RPMI8226 (cell line): ENCODE results near the gene SLC38A1.
"Not testable (repeated sequence)": the region's sequence is repeated elsewhere in the genome, so short reads cannot be mapped to it uniquely, and the experiment has no call there.

Experiments used
- DNase-seq: peaks from one replicate; pipeline ENCODE4 v3.0.0-alpha.2; 2015

Gene SLC38A1

GRCh38 chr12:46268583-46269428 lies at the start of gene SLC38A1:
SLC38A1 (minus strand) TSS chr12:46269043; CDS start chr12:46239800, 29,243 bp downstream.
- DNase-seq, result peak; percentile 92

GRCh38 chr12:46318037-46318436 lies 49.2 kb upstream of the SLC38A1 start:
- no peak for DNase-seq

DNA sequence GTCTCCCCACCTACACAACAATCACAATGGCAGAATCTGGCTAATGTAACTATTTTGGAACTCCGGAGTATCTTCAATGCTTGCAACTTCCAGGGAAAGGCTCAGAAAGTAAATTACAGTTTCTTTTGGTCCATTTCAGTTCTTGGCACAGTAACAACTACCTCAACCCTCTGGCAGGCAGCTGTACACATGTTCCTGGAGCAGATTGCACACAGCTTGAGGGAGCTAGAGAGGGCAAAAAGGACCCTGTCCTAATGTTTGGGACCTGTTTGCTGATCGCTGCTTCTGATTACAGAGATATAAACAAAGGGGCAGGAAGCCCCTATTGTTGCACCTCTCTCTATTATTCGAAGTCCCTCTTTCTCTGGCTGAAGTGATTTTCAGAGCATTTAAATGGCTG lies 35.2 kb upstream of the SLC38A1 start:
- DNase-seq, result no peak

DNA sequence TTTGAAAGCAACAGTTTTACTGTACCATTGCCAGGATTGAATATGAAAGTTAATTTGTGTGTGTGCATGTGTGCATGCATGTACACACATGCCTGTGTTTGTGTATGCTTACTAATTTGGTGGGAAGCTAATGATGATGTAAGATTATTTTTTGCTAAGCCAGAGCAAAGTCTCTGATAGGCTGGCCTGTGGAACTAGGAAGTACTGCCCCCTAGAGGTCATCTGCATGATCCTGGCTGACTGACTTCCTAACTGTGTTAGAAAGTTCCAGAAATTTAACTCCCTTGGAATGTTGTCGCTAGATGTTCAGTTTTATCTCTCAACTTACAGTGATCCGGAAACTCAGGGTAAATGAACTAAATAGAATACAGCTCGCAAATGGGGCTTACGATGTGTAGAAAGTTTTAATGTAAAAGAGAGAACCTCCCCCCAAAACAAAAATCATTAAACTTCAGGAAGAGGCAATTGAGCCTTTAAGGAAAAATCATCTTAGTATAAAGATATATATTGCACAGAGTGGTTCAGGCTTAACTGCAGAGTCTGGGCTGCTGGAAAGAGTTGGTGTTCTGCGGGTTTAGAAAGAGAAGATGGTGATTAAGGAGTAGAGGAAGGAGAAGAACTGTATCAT lies 34.3 kb upstream of the SLC38A1 start:
- peak; percentile 20 for DNase-seq

DNA sequence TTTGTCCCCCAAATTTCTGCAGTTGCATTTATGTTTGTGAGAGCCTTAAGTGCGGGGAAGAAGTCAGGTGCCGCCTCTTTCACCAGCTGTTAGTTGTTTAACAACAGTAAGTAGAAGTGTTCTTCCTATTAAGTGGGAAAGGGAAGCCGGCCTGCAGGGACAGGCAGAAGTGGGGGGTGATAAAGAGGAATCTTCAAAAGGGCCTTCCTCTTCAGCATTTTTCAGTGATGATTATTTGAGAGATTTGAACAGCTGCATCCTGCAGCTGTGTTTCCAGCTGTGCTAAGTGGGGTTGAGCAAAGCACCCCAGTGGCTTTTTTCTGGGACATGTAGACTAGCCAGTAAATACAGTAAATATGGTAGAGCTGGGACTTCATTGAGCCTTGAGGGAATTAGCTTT lies 32.1 kb upstream of the SLC38A1 start:
- DNase-seq, result peak; percentile 25

DNA sequence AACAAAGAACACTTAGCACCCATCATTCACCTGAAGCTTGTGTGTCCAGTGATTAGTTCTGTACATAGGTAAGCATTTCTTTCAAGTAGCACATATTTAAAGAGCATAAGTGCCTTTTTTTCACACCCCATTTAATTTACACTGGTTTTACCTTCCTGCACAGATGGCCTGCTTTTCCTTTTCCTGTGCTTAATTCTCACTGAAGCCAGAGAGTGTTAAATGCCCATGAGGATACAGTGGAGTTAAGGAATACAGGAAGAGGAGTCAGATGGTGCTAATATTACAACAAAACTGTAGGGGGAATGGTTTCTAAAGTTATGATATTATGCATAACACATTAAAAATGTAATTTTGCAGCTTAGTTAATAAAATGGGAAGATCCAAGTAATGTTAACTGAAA lies 31.0 kb upstream of the SLC38A1 start:
- no peak for DNase-seq

GRCh38 chr12:46298261-46298660 lies 29.4 kb upstream of the SLC38A1 start:
- DNase-seq, result no peak

GRCh38 chr12:46296822-46297221 lies 28.0 kb upstream of the SLC38A1 start:
- no peak for DNase-seq

DNA sequence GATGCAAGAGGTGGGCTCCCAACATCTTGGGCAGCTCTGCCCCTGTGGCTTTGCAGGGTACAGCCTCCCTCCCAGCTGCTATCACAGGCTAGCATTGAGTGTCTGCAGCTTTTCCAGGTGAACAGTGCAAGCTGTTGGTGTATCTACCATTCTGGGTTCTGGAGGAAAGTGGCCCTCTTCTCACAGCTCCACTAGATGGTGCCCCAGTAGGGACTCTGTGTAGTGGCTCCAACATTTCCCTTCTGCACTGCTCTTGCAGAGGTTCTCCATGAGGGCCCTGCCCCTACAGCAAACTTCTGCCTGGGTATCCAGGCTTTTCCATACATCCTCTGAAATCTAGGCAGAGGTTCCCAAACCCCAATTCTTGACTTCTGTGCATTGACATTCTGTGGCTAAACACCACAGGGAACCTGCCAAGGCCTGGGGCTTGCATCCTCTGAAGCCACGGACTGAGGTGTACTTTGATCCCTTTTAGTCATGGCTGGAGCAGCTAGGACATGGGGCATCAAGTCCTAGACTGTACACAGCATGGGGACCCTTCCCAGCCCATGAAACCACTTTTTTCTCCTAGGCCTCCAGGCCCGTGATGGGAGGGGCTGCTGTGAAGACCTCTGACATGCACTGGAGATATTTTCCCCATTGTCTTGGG lies 24.0 kb upstream of the SLC38A1 start:
- no peak for DNase-seq

DNA sequence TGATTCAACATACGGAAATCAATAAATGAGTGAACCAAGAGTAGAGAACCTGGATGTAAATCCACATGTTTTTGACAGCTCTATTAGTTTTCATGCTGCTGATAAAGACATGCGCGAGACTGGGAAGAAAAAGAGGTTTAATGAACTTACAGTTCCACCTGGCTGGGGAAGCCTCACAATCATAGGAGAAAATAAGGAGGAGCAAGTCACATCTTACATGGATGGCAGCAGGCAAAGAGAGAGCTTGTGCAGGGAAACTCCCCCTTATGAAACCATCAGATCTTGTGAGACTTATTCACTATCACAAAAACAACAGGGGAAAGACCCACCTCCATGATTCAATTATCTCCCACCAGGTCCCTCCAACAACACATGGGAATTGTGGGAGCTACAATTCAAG lies 23.1 kb upstream of the SLC38A1 start:
- not testable (repeated sequence) for DNase-seq

- not testable (repeated sequence) for DNase-seq
Observed at GRCh38 chr12:46285177-46285576, 16.3 kb upstream of the SLC38A1 start.

DNA sequence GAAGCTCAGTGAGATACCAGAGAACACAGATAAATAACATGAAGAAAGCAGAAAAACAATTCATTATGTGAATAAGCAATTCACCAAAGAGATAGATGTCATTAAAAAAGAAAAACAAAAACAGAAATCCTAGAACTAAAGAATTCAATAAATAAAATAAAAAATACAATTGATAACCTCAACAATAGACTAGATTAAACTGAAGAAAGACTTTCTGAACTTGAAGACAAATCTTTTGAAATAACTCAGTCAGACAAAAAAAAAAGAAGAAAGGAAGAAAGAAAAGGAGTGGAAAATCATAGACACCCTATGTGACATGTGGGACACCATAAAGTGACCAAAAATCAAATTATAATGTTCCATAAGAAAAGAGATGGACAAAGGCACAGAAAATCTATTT lies 14.0 kb upstream of the SLC38A1 start:
- DNase-seq, result no peak

GRCh38 chr12:46276756-46277155 lies 7.9 kb upstream of the SLC38A1 start:
- no peak for DNase-seq

DNA sequence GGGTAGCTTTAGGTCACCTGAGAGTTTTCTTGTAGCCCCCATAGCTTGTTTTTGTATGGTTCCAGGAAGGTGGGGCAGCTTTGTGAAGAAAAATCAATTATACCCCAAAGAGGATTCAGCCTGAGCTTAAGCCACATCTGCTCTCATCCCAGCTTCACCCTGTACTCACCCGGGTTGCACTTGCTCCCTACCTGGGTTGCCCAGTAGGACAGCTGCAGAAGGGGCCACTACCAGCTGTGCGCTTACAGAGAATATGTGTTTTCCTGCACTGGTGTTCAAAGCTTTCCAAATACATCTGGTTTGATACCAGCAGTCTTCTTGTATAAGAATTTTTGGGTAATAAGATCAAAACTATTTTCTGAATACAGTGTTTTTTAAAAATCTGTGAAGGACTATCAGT lies 3.0 kb upstream of the SLC38A1 start:
- DNase-seq, result no peak

DNA sequence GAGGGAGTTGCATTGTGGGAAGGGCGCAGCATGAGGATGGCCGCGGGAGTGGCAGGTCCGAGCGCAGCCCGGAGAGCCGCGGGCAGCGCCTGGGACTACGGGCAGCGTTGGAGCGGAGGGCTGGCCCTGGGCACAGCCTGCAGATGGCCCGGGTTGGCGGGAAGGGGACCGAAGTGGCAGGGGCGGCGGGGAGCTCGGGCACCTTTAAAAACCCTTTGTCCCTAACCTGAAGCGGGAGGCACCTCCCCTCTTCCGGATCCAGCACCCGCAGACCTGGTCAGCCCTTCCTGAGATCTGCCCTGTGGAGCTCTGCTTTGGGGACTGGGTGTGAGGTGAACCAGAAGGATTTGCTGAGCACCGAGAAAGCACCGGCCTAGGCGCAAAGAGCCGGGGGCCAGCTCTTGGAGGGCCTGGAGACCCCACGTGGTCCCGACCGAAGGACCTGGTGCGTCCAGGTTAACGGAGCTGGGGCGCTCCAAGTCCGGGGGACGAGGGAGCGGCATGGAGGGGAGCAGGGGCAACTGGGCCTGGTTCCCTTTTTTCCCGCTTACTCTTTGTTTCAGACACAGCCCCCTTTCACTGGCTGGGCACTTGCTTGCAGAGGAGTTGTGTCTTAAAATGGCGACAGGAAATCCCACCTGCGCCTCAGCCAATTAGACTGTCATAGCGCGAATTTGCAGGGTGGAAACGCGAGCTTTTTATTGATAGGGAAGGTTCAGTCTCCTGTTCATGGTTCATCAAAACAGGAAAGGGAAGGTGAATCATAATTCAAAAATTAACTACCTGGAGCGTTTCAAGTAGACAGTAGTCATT lies 792 bp upstream of the SLC38A1 start:
- DNase-seq, result peak; percentile 54

DNA sequence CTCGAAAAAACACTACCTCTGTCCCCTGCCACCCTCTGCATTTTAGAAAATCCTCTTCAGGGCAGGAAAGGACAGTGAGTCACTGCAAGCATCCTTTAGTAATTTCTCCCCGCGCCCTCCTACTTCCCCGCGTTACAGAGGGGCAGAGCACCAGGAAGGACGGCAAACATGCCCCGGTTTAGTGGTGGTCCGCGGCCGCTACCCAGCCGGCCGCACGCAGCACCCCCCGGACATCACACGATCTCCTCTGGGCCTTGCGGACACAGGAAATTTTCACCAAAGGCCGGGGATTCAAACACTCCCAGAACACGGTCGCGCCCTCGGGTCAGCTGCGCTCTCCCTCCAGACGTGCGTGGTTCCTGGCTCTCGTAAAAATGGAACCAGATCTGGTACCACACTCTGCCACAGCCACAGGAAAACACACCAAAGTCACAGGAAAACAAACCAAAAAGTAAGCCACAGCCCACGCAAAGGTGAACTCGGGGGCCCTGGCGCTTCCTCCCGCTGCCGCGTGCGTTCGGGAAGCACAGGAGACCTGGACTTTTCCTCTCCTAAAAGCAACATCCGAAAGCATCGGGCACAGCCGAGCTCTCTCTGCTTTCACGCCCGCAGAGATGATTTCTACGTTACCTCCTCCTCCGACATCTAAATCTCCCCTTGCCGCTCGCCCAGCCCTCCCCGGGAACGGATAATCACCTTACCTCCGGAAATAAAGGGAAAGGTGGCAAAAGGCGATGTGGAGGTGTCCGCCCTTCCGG lies 839 bp downstream of the SLC38A1 start:
- peak; percentile 33 for DNase-seq

- DNase-seq, result peak; percentile 40
Observed at GRCh38 chr12:46267575-46267824, 1.3 kb downstream of the SLC38A1 start.

- peak; percentile 62 for DNase-seq
Observed at GRCh38 chr12:46266869-46267574, 1.8 kb downstream of the SLC38A1 start.

DNA sequence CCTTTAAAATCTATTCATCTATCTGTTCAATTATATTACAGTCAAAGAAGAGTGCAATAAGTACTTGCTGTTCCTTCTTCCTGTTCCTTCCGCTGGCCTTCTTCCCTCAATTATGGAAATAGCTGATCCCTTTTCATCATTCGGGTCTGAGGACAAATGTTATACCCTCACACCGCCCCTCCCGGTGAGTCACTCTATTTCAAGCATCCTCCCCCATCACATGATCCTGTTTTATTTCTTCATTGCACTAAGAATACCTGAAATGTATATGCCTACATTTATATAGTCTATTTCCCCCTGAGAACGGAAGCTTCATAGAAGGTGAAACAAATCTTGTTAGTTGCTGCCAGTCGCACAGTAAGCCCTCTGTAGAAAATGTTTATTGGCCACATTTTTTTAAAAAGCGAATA lies 2.5 kb downstream of the SLC38A1 start:
- DNase-seq, result peak; percentile 17

DNA sequence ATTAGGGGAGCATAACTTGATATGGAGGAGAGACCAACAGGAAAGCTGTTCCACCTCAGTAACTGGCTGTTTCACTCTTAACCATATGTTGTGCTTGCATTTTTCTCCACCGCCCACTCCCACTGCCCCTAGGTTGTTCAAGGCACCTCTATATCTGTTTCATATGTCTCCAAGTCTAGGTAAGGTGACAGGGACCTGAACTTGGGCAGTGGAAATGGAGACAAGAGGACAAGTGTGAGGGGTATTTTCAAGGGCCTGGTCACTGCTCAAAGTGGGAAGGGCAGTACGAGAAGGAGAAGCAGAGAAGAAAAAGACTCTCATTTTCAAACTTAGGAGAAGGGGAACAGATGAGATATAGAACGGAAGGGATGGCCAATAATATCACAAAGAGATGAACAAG lies 3.1 kb downstream of the SLC38A1 start:
- no peak for DNase-seq

- DNase-seq, result no peak
Observed at GRCh38 chr12:46265102-46265501, 3.7 kb downstream of the SLC38A1 start.

DNA sequence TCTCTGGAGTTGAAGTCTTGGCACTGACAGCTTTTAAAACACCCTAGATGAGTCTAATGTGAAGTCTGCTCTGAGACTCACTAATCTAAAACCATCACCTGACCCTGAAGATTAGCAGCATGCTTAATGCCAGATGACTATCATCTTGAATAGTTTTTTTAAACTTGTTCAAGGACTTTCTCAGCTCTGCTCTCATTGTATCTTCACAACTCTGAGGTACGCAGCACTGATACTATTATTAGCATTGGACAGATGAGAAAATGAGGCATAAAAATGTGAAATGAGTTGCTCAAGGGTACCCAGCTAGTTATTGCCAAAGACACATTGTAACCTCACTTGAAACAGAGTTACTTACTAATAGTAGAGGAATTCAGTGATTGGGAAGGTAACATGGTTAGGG lies 4.8 kb downstream of the SLC38A1 start:
- no peak for DNase-seq
